Skeletal muscle tissue (tissue), 4 donors: ENCODE results near the gene APBB2. TPM values are rescaled to one million over a fixed set of nuclear protein-coding genes. Genes with fewer than 3 reads are reported as not detected.

Experiments used
- H3K27ac ChIP-seq: one replicate; pipeline ENCODE4 v1.7.0; 2013; ENCODE audit warnings: mild to moderate bottlenecking, low read depth, low read length, inconsistent platforms
- H3K27me3 ChIP-seq, 3 donors: one replicate each; pipeline ENCODE4 v1.7.0; 2013; ENCODE audit warnings: low read length in 3 of 3; ENCODE audit not compliant: control insufficient read depth in 3 of 3, insufficient read depth in 3 of 3
- H3K36me3 ChIP-seq, 3 donors: one replicate each; pipeline ENCODE4 v1.7.0; 2013; ENCODE audit warnings: low read length in 3 of 3; ENCODE audit not compliant: control insufficient read depth in 3 of 3, insufficient read depth in 3 of 3
- H3K4me1 ChIP-seq, 3 donors: one replicate each; pipeline ENCODE4 v1.7.0; 2013; ENCODE audit warnings: low read length in 3 of 3, mild to moderate bottlenecking in 3 of 3; ENCODE audit not compliant: control insufficient read depth in 3 of 3, insufficient read depth in 3 of 3
- H3K4me3 ChIP-seq, 3 donors: one replicate each; pipeline ENCODE4 v1.7.0; 2013; ENCODE audit warnings: low read length in 3 of 3
- H3K9ac ChIP-seq, 3 donors: one replicate each; pipeline ENCODE4 v1.7.0; 2013; ENCODE audit warnings: low read length in 3 of 3, mild to moderate bottlenecking in 3 of 3, moderate library complexity in 2 of 3, low read depth in 1 of 3
- H3K9me3 ChIP-seq, 3 donors: one replicate each; pipeline ENCODE4 v1.7.0; 2013; ENCODE audit warnings: low read length in 3 of 3; ENCODE audit not compliant: control insufficient read depth in 3 of 3
- total RNA-seq: library from RNA; depleted of rRNA; stranded (reverse); fragments of >200 nt; gene quantifications from one replicate; pipeline ENCODE4 v1.2.3, GENCODE V29; 2014
- donor health status: Osteomylitis.

The APBB2 gene
- total RNA-seq, 1 donor from 2014 or later: 41.2 TPM

DNA sequence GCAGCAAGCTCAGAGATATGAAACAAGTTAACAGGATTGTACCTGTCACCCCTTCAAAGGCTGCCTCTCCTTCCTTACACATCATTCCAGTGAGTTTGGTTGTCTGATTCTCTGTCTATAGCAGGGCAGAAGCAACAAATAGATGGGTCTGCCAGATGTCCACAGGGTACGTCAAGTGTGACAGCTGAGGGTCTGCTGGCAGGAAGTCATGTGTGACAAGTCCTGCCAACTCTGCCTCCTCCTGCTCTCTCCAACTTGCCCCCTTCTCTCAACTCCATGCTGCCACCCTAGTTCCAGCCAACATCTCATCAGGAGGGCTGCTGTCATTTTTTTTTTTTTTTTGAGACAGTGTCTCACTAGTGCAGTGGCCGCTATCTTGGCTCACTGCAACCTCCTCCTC, 355.4 kb downstream of the APBB2 start:
- no peak overlapping the region for H3K27ac ChIP-seq
- no peaks in the 10 kb centered on the region for H3K9me3 ChIP-seq
- no peak overlapping the region for H3K4me3 ChIP-seq
- no peaks in the 10 kb centered on the region for H3K27me3 ChIP-seq
- H3K9ac ChIP-seq: no peak overlapping the region
- no peaks in the 10 kb centered on the region for H3K36me3 ChIP-seq
- H3K4me1 ChIP-seq: peaks cover 3 to 6% (median 5%) of the 10 kb centered on the region in 3 donors

GRCh38 chr4:40857956-40858355, 356.4 kb downstream of the APBB2 start:
- Histone ChIP-seq H3K9ac (no peak overlapping the region), H3K27me3 (no peaks in the 10 kb centered on the region), H3K9me3 (no peaks in the 10 kb centered on the region), H3K4me1 (peaks cover 3 to 6% (median 5%) of the 10 kb centered on the region in 3 donors), H3K36me3 (no peaks in the 10 kb centered on the region), H3K27ac (no peak overlapping the region), H3K4me3 (no peak overlapping the region)

GRCh38 chr4:40856840-40857362, 357.4 kb downstream of the APBB2 start:
- peak overlapping the region in 2 of 3 donors; percentile 66 to 67 for H3K9ac ChIP-seq
- H3K4me3 ChIP-seq: peak overlapping the region; percentile 51 to 76 (median 70)
- H3K27me3 ChIP-seq: no peaks in the 10 kb centered on the region
- H3K9me3 ChIP-seq: no peaks in the 10 kb centered on the region
- no peak overlapping the region for H3K27ac ChIP-seq
- no peaks in the 10 kb centered on the region for H3K36me3 ChIP-seq
- H3K4me1 ChIP-seq: peaks cover 3 to 6% (median 5%) of the 10 kb centered on the region in 3 donors

DNA sequence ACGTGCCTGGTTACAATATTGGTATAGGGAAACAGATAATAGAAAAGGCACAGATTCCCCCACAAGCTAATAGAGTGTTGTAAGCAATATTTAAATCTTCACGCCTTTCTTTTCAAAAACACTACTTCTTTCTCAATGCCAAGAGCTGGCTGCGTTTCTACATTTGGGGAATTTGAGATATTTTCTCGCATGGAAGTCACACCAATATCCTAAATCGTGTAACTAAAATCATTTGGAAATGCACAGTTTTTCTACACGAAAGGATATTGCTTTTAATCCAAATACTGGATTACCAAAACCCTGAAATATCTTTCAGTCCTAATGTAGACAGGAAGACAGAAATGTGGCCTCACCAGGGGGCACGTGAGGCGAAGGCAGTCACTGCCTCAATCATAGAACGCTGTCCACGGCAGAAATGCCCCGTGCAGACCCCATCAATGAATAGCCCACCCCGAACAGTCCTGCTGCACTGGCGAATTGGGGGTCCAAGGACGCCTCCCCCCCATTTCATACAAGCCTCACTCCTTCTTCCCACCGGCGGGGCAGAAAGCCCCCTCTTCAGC, 358.0 kb downstream of the APBB2 start:
- Histone ChIP-seq H3K4me3 (peak overlapping the region; percentile 51 to 76 (median 70)), H3K9ac (peak overlapping the region in 2 of 3 donors; percentile 66 to 67), H3K4me1 (peaks cover 3 to 6% (median 5%) of the 10 kb centered on the region in 3 donors), H3K27me3 (no peaks in the 10 kb centered on the region), H3K36me3 (no peaks in the 10 kb centered on the region), H3K27ac (no peak overlapping the region), H3K9me3 (no peaks in the 10 kb centered on the region)

DNA sequence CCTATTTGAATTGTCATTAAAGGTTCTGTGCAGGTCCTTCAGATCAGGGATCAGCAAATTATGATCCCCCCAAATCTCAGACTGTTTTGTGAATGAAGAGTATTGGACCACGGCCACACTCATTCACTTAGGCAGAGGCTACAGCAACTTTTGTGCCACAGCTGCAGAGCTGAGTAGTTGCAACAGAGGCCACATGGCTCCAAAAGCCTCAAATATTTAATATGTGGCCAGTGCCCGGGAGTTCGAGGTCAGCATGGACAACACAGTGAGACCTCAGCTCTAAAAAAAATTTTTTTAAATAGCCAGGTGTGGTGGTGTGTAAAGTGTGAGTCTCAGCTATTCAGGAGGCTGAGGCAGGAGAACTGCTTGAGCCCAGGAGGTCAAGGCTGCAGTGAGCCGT, 363.8 kb downstream of the APBB2 start:
- Histone ChIP-seq H3K36me3 (no peaks in the 10 kb centered on the region), H3K9ac (no peak overlapping the region), H3K4me1 (peaks cover 2 to 8% (median 7%) of the 10 kb centered on the region in 3 donors), H3K27ac (no peak overlapping the region), H3K27me3 (no peaks in the 10 kb centered on the region), H3K9me3 (no peaks in the 10 kb centered on the region), H3K4me3 (no peak overlapping the region)

DNA sequence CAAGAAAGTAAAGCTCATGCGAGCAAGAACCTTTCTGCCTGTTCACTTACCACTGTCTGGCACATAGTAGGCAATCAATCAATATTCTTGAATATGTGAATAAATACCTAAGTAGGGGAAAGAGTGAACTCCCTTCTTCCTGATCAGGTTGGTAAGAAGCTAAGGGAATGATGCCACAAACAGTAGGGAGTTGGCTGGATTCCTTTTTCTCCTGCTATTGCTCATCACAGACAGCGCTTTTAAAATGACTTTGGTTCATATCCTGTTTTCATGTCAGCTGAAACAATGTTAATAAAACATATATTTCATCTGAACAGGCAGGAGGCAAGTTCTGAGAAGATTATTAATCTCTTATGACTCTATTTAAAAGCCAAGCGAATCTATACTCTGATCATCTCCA, 365.4 kb downstream of the APBB2 start:
- no peaks in the 10 kb centered on the region for H3K9me3 ChIP-seq
- H3K27ac ChIP-seq: no peak overlapping the region
- H3K4me3 ChIP-seq: no peak overlapping the region
- no peak overlapping the region for H3K9ac ChIP-seq
- H3K4me1 ChIP-seq: peaks cover 16 to 20% (median 20%) of the 10 kb centered on the region in 3 donors
- no peaks in the 10 kb centered on the region for H3K36me3 ChIP-seq
- no peaks in the 10 kb centered on the region for H3K27me3 ChIP-seq

DNA sequence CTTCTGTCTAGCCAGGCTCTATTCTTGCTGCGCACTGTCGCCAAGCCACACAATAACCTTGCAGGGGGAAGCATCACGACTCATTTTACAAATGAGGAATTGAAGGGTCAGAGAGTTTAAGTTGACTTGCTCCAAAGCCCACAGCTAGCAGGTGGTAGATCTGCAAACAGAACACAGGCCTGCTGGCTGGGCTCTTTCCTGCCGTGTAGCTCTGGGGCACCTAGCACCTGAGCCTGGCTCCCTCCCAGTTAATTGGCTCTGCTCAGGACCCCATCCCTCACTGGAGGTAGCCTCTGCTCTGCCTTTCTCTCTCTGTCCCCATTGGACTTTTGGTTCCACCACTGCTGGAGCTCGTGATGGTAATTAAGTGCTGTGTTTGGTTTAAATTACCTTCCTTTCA, 366.1 kb downstream of the APBB2 start:
- H3K9me3 ChIP-seq: no peaks in the 10 kb centered on the region
- H3K27me3 ChIP-seq: no peaks in the 10 kb centered on the region
- H3K27ac ChIP-seq: no peak overlapping the region
- no peaks in the 10 kb centered on the region for H3K36me3 ChIP-seq
- H3K4me1 ChIP-seq: peaks cover 17 to 26% (median 20%) of the 10 kb centered on the region in 3 donors
- no peak overlapping the region for H3K4me3 ChIP-seq
- H3K9ac ChIP-seq: no peak overlapping the region

DNA sequence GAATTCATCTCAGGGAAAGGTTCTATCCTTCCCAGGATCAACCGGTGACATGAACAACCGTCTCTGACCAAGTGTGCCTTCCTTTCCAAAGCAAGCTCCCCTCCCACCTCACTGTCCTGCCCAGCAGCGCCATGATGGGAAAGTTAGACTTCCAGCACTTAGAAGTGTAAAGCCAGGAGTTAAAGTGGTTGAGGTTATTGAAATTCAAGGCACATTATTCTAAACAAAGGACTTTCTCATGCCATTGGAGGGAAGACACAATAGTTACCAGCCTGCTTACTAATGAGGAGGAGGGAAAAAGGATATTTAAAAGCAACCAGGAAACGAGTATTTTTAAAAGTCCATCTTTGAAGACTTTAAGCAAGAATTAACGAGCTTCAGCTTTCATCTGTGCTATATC, 367.8 kb downstream of the APBB2 start:
- peaks cover 27 to 34% (median 28%) of the 10 kb centered on the region in 3 donors for H3K4me1 ChIP-seq
- H3K27ac ChIP-seq: no peak overlapping the region
- no peaks in the 10 kb centered on the region for H3K27me3 ChIP-seq
- H3K4me3 ChIP-seq: no peak overlapping the region
- no peaks in the 10 kb centered on the region for H3K9me3 ChIP-seq
- H3K9ac ChIP-seq: no peak overlapping the region
- H3K36me3 ChIP-seq: no peaks in the 10 kb centered on the region

GRCh38 chr4:40845154-40845835, 369.0 kb downstream of the APBB2 start:
- Histone ChIP-seq H3K9ac (peak overlapping the region in 2 of 3 donors; percentile 50 to 63), H3K36me3 (no peaks in the 10 kb centered on the region), H3K27ac (peak overlapping the region; percentile 66), H3K9me3 (no peaks in the 10 kb centered on the region), H3K27me3 (no peaks in the 10 kb centered on the region), H3K4me1 (peaks cover 30 to 41% (median 33%) of the 10 kb centered on the region in 3 donors), H3K4me3 (no peak overlapping the region)

- Histone ChIP-seq H3K9me3 (no peaks in the 10 kb centered on the region), H3K27me3 (no peaks in the 10 kb centered on the region), H3K9ac (peak overlapping the region in 1 of 3 donors; percentile 16), H3K4me1 (peaks cover 30 to 43% (median 33%) of the 10 kb centered on the region in 3 donors), H3K36me3 (no peaks in the 10 kb centered on the region), H3K4me3 (no peak overlapping the region), H3K27ac (peak overlapping the region; percentile 66)
Observed at GRCh38 chr4:40844261-40844660, 370.1 kb downstream of the APBB2 start.
